ENCODE measurements around the gene SLBP.

Gene SLBP

DNA sequence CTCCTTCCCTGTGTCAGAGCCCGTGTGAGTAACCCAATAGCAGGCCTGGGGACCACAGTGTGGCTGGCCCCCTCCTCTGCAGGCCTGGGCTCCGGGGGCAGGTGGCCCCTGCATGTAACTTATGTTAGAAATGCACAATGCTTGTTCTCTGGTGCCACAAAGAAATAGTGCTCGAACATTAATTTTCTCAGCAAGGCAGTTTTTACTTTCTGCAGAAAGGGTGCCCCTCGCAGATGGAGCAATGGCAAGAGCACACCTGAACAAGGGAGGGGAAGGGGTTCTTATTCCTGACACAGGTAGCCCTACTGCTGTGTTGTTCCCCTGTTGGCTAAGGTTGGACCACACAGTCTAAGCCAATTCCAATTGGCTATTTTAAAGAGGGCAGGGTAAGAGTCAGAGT lies 26.3 kb upstream of the SLBP start:
- Histone ChIP-seq H3K36me3 (ENCODE audit: insufficient read depth, low read length) (peaks cover 98% of the 10 kb centered on the region), H3K27me3 (ENCODE audit: insufficient read depth, low read length) (no peaks in the 10 kb centered on the region), H3K9me3 (ENCODE audit: insufficient read depth, low read depth, low read length) (peaks cover 23% of the 10 kb centered on the region), H3K27ac (ENCODE audit: low read depth, low read length) (no peak overlapping the region), H3K9ac (ENCODE audit: low read depth, low read length) (no peak overlapping the region), H3K4me3 (ENCODE audit: low read length) (no peak overlapping the region), H3K4me1 (ENCODE audit: insufficient read depth, low read length) (no peaks in the 10 kb centered on the region)
- WGBS: 97% methylated on average over 4 of the region's 4 CpGs

DNA sequence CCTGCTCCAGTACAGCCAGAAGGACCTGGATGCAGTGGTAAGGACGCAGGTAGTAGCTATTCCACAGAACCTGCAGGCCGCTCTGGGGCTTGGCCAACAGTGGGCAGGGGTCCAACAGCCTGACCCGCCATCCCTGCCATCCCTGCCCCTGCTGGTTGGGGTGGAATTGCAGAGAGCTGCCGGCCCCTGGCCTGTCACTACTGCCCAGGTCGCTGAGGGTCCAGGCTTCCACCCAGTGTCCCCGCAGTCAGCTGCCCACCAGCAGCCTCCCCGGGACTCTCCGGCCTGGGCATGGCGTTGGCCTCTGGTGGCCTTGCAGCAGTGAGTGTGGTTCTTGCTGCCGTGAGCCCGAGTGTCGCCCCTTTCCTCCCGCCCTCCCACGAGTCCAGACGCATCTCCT lies 25.5 kb upstream of the SLBP start:
- no peaks in the 10 kb centered on the region for H3K27me3 ChIP-seq (ENCODE audit: insufficient read depth, low read length)
- no peak overlapping the region for H3K4me3 ChIP-seq (ENCODE audit: low read length)
- peaks cover 100% of the 10 kb centered on the region for H3K36me3 ChIP-seq (ENCODE audit: insufficient read depth, low read length)
- no peak overlapping the region for H3K27ac ChIP-seq (ENCODE audit: low read depth, low read length)
- H3K9me3 ChIP-seq (ENCODE audit: insufficient read depth, low read depth, low read length): peaks cover 23% of the 10 kb centered on the region
- WGBS: 94% methylated on average over 15 of the region's 15 CpGs
- no peaks in the 10 kb centered on the region for H3K4me1 ChIP-seq (ENCODE audit: insufficient read depth, low read length)
- no peak overlapping the region for H3K9ac ChIP-seq (ENCODE audit: low read depth, low read length)

DNA sequence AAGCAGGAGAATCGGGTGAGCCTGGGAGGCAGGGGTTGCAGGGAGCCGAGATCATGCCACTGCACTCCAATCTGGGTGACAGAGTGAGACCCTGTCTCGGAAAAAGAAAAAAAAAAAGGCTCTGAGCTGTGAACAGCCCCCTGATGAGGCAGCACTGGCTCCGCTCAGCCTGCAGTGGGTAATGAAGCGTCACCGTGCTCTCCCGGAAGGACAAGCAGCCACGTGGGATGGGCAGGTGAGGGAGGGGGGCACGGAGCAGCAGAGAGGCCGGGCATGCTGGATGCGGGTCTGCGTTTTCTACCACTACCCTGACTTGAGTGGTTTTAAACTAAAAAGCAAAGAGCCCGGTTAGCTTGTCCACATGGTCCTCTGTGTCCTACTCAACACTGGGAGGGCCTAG lies 24.7 kb upstream of the SLBP start:
- Histone ChIP-seq H3K4me1 (ENCODE audit: insufficient read depth, low read length) (no peaks in the 10 kb centered on the region), H3K27ac (ENCODE audit: low read depth, low read length) (no peak overlapping the region), H3K36me3 (ENCODE audit: insufficient read depth, low read length) (peaks cover 99% of the 10 kb centered on the region), H3K9ac (ENCODE audit: low read depth, low read length) (no peak overlapping the region), H3K9me3 (ENCODE audit: insufficient read depth, low read depth, low read length) (peaks cover 23% of the 10 kb centered on the region), H3K4me3 (ENCODE audit: low read length) (no peak overlapping the region), H3K27me3 (ENCODE audit: insufficient read depth, low read length) (no peaks in the 10 kb centered on the region)
- WGBS: 96% methylated on average over 13 of the region's 13 CpGs

DNA sequence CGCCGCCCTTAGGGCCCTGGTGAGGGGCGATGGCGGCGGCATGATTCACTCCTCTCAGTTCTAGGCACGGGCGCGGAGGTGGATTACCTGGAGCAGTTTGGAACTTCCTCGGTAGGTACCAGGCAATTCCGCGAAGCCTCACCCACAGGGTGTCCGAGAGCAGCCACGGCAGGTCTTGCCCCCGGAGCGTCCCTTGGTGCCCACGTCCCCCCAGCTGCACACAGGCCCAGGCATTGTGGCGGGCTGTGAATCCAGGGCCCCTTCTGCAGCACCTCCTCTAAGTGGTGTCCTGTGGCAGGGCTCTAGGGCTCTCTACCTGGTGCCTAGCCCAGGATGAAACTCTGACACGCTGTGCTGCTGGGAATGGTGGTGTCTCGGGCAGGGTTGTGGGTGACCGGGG lies 23.1 kb upstream of the SLBP start:
- Histone ChIP-seq H3K4me1 (ENCODE audit: insufficient read depth, low read length) (no peaks in the 10 kb centered on the region), H3K27me3 (ENCODE audit: insufficient read depth, low read length) (no peaks in the 10 kb centered on the region), H3K9ac (ENCODE audit: low read depth, low read length) (no peak overlapping the region), H3K36me3 (ENCODE audit: insufficient read depth, low read length) (peaks cover 99% of the 10 kb centered on the region), H3K4me3 (ENCODE audit: low read length) (no peak overlapping the region), H3K27ac (ENCODE audit: low read depth, low read length) (no peak overlapping the region), H3K9me3 (ENCODE audit: insufficient read depth, low read depth, low read length) (peaks cover 23% of the 10 kb centered on the region)
- 93% methylated on average over 20 of the region's 20 CpGs for WGBS

DNA sequence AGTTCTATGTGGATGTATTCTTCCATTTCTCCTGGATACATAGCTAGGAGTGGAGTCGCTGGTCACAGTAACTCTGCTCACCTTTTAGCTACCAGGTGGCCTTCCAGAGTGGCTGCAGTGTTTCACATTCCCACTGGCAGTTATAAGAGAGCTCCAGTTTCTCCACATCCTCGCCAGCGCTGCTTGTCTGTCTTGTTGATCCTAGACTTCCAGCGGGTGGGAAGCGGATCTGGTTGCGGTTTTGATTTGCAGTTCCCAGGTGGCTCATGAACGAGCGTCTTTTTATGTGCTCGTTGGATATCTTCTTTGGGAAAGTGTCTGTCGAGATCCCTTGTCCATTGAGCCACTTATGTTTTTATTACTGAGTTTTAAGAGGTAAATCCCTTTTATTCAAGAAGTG lies 20.8 kb upstream of the SLBP start:
- WGBS: 96% methylated on average over 10 of the region's 10 CpGs
- Histone ChIP-seq H3K27ac (ENCODE audit: low read depth, low read length) (no peak overlapping the region), H3K4me3 (ENCODE audit: low read length) (no peak overlapping the region), H3K9me3 (ENCODE audit: insufficient read depth, low read depth, low read length) (peaks cover 14% of the 10 kb centered on the region), H3K4me1 (ENCODE audit: insufficient read depth, low read length) (no peaks in the 10 kb centered on the region), H3K36me3 (ENCODE audit: insufficient read depth, low read length) (peaks cover 99% of the 10 kb centered on the region), H3K27me3 (ENCODE audit: insufficient read depth, low read length) (no peaks in the 10 kb centered on the region), H3K9ac (ENCODE audit: low read depth, low read length) (no peak overlapping the region)

DNA sequence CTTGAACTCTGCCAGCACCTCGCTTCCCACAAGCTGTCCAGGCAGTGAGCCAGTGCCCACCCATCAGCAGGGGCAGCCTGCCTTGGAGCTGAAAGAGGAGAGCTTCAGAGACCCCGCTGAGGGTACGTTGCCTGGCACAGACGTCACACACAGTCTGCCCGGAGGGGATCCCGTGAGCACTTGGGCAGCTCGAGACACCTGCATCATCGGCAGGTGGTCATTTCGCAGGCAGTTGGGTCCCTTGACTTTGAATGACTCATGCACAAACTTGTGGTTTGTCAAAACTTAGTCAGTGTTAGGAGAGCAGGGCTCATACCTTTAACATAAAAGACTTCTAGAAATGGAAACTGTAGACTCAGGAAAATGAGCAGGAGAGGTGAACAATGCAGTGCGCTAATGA lies 19.1 kb upstream of the SLBP start:
- H3K27me3 ChIP-seq (ENCODE audit: insufficient read depth, low read length): no peaks in the 10 kb centered on the region
- H3K27ac ChIP-seq (ENCODE audit: low read depth, low read length): no peak overlapping the region
- H3K4me1 ChIP-seq (ENCODE audit: insufficient read depth, low read length): no peaks in the 10 kb centered on the region
- peaks cover 98% of the 10 kb centered on the region for H3K36me3 ChIP-seq (ENCODE audit: insufficient read depth, low read length)
- 97% methylated on average over 10 of the region's 10 CpGs for WGBS
- no peak overlapping the region for H3K9ac ChIP-seq (ENCODE audit: low read depth, low read length)
- H3K9me3 ChIP-seq (ENCODE audit: insufficient read depth, low read depth, low read length): no peaks in the 10 kb centered on the region
- H3K4me3 ChIP-seq (ENCODE audit: low read length): no peak overlapping the region

DNA sequence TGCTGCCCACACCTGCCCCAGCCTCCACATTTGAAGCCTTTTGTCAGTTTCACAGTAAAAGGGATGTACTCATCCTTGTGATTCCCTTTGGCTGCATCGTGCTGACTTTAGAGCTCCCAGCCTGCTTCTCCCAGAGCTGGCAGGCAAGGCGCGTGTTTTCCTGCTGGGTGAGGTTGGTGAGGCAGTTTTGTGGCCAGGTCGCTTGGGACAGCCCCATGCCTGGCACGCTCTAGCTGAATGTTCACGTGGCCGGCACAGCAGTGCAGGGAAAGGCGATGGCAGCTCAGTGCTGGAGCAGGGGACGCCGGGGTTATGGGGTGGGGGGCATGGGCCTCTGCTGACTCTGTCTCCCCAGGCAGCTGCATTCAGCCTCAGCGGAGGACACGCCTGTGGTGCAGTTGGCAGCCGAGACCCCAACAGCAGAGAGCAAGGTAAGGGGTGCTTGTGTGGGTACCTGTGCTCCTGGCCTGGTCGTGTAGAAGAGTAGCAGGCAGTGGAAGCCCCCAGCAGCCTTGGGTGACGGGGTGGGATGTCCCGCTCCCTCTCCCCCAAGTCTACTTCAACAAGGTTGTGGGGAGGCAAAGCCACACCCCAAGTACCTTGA lies 18.5 kb upstream of the SLBP start:
- Histone ChIP-seq H3K4me3 (ENCODE audit: low read length) (no peak overlapping the region), H3K27ac (ENCODE audit: low read depth, low read length) (no peak overlapping the region), H3K27me3 (ENCODE audit: insufficient read depth, low read length) (no peaks in the 10 kb centered on the region), H3K9ac (ENCODE audit: low read depth, low read length) (no peak overlapping the region), H3K9me3 (ENCODE audit: insufficient read depth, low read depth, low read length) (no peaks in the 10 kb centered on the region), H3K4me1 (ENCODE audit: insufficient read depth, low read length) (no peaks in the 10 kb centered on the region), H3K36me3 (ENCODE audit: insufficient read depth, low read length) (peaks cover 97% of the 10 kb centered on the region)
- WGBS: 97% methylated on average over 16 of the region's 16 CpGs

DNA sequence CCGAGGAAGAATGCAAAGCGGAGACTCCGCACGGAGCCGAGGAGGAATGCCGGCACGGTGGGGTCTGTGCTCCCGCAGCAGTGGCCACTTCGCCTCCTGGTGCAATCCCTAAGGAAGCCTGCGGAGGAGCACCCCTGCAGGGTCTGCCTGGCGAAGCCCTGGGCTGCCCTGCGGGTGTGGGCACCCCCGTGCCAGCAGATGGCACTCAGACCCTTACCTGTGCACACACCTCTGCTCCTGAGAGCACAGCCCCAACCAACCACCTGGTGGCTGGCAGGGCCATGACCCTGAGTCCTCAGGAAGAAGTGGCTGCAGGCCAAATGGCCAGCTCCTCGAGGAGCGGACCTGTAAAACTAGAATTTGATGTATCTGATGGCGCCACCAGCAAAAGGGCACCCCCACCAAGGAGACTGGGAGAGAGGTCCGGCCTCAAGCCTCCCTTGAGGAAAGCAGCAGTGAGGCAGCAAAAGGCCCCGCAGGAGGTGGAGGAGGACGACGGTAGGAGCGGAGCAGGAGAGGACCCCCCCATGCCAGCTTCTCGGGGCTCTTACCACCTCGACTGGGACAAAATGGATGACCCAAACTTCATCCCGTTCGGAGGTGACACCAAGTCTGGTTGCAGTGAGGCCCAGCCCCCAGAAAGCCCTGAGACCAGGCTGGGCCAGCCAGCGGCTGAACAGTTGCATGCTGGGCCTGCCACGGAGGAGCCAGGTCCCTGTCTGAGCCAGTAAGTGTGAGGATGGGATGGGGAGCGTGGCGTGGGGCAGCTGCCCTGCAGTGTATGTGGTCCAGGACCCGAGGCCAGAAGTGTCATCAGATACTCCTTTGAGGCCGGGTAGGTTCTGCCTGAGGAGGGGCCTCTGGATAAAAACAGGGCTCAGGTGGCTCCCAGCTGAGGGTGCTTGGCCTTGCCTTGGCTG lies 16.2 kb upstream of the SLBP start:
- Histone ChIP-seq H3K4me3 (ENCODE audit: low read length) (no peak overlapping the region), H3K9me3 (ENCODE audit: insufficient read depth, low read depth, low read length) (no peaks in the 10 kb centered on the region), H3K9ac (ENCODE audit: low read depth, low read length) (no peak overlapping the region), H3K27ac (ENCODE audit: low read depth, low read length) (no peak overlapping the region), H3K4me1 (ENCODE audit: insufficient read depth, low read length) (no peaks in the 10 kb centered on the region), H3K36me3 (ENCODE audit: insufficient read depth, low read length) (peaks cover 96% of the 10 kb centered on the region), H3K27me3 (ENCODE audit: insufficient read depth, low read length) (no peaks in the 10 kb centered on the region)
- 96% methylated on average over 31 of the region's 31 CpGs for WGBS

DNA sequence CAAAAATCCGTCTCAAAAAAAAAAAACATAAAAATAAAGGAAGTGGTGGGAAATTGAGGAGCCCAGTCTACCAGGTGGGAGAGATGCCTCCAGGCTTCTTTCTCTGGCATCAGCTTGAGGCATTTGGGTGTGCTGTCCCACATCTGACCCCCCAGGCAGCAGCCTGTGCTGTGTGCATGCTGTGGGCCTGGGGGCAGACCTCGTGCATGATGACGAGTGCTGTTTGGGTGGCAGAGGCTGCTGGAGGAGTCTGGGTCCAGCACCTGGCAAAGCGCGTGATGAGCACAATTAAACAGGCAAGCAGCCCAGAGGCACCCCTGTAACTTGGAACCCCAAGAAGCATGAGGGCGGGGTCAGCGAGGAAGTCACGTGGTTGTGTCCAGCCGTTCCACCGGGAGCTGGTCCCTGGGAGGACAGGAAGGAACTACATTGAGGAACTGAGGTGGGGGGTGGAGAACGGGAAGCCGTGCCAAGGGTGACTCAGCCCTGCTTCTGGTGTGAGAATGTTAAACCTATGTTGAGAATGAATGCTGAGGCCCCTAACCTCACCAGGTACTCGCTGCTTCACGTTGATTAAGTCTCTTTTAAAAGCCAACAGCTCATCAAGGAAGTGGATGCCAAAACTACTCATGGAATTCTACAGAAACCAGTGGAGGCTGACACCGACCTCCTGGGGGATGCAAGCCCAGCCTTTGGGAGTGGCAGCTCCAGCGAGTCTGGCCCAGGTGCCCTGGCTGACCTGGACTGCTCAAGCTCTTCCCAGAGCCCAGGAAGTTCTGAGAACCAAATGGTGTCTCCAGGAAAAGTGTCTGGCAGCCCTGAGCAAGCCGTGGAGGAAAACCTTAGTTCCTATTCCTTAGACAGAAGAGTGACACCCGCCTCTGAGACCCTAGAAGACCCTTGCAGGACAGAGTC lies 15.3 kb upstream of the SLBP start:
- H3K27ac ChIP-seq (ENCODE audit: low read depth, low read length): no peak overlapping the region
- H3K36me3 ChIP-seq (ENCODE audit: insufficient read depth, low read length): peaks cover 91% of the 10 kb centered on the region
- H3K9me3 ChIP-seq (ENCODE audit: insufficient read depth, low read depth, low read length): no peaks in the 10 kb centered on the region
- H3K9ac ChIP-seq (ENCODE audit: low read depth, low read length): no peak overlapping the region
- no peak overlapping the region for H3K4me3 ChIP-seq (ENCODE audit: low read length)
- WGBS: 89% methylated on average over 18 of the region's 18 CpGs
- H3K27me3 ChIP-seq (ENCODE audit: insufficient read depth, low read length): no peaks in the 10 kb centered on the region
- H3K4me1 ChIP-seq (ENCODE audit: insufficient read depth, low read length): no peaks in the 10 kb centered on the region

DNA sequence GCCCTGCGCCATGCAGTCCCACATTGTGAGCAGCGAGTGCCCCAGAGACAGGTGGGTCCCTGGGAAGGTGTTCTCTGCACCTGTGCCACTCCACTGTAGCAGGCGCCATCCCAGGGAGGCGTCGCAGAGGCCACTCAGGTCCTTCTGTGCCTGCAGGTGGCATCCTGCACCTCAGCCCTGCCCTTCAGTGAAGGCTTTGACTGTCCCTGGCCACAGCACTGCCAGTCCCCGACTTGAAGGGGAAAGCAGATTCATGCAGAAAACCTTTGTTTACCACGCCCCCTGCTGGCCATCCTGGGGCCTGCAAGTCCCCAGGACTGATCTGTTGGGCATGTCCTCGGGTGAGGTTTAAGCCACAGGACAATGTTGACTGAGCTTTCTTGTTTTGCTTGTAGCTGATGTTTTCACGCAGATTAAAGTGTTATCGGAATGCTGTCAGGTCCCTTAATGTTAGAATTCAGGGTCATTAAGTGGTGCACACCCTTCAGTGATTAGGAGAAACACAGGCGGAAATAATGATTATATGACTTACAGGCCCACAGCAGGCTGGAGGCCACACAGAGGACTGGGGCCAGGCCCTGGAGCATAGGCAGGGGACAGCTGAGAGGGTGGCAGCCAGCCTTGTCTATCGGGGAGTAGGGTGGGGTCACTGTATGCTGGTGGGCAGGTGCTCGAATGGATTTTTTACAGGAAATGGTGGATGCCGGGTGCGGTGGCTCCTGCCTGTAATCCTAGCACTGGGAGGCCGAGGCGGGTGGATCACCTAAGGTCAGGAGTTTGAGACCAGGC lies 14.2 kb upstream of the SLBP start:
- Histone ChIP-seq H3K27ac (ENCODE audit: low read depth, low read length) (no peak overlapping the region), H3K4me1 (ENCODE audit: insufficient read depth, low read length) (no peaks in the 10 kb centered on the region), H3K9me3 (ENCODE audit: insufficient read depth, low read depth, low read length) (no peaks in the 10 kb centered on the region), H3K36me3 (ENCODE audit: insufficient read depth, low read length) (peaks cover 82% of the 10 kb centered on the region), H3K27me3 (ENCODE audit: insufficient read depth, low read length) (no peaks in the 10 kb centered on the region), H3K9ac (ENCODE audit: low read depth, low read length) (no peak overlapping the region), H3K4me3 (ENCODE audit: low read length) (no peak overlapping the region)
- WGBS: 70% methylated on average over 17 of the region's 17 CpGs
